HG03103 (cell line): ENCODE results near the gene TPRKB.
"Not testable (repeated sequence)": the region's sequence is repeated elsewhere in the genome, so short reads cannot be mapped to it uniquely, and the experiment has no call there.

Experiments used
- ATAC-seq: cut with Tn5 transposase; IDR thresholded peaks from one replicate; pipeline ENCODE4 v1.9.1; 2021; ENCODE audit warnings: low read depth; ENCODE audit not compliant: unreplicated experiment

TPRKB gene

DNA sequence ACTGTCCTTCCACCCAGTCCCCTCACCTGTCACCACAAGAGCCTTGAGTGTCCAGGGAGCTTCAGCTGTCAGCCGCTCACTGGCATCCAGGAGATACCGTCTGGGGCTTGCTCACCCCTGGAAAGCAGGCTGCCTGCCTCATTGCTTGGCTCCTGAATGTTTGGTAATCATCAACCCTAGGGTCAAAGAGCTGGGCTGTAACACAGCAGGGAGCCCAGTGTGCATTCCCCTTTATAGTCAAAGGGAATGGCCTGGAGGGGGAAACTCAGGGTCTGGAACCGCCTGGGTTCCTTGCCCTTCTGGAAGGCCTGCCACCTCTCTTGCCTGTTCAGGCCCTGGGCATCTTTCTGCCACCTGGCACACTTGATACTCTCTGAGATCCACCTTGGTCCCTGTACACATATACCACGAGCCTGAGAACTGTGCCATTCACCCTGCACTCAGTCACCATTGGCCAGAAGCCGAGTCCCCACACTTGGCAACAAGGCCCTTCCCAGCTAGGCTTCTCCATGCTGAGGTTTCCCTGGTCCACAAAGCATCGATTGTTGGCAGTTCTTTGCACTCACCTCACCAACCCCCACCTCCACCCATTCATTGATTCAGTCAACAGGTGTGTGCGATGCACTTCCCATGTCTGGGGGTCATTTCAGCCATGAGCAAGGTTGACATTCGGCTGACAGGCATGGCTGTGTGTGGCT is 35.0 kb downstream of the TPRKB start:
- ATAC-seq = no peak

DNA sequence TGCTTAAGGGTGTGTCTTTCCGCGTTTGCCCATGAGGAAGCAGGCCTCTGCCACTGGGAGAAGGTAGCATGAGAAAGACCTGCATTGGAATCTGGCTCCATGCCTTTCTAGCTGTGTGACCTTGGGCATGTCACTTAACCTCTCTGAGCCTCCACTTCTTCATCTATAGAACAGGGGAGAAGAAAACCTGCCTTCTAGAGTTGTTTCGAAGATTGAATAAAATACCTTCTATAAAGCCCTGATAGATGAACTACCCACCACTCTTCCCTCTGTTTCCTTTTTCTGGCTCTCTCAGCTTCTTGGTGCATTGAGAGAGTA is 35.7 kb downstream of the TPRKB start:
- not testable (repeated sequence) for ATAC-seq

DNA sequence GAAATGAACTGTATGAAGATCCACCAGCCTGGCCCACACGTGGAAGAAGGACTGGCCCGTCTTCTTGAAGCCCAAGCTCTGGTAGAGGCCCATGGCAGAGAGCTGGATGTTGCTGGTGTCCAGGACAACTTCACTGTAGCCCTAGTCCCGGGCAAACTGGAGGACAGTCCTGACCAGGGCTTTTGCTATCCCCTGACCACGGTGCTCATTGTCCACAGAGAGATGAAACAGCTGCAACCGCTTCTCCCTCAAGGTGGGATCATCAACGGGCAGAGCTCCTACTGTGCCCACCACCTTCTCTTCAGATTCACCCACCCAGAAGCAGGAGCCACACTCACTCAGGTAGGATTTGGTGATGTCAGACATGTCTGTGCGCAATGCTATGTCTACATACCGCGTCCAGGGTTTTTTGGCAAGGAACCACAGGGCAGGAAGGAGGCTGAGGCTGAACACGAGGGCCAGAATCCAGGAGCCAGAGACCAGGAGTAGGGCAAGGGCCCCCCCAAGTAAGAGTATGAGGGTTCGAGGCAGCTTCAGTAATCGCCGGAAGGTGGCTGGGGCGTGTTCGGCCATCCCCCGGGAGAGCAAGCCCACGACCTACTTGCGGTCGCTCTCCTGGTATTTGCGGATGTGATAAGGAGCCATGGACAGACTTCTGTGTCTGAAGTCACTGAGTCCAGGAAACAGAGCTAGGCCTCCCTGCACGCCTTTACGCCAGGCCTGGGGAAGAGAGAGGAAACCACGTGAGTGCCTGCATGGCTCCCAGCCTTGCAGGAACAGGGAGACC is 36.3 kb downstream of the TPRKB start:
- no peak for ATAC-seq

DNA sequence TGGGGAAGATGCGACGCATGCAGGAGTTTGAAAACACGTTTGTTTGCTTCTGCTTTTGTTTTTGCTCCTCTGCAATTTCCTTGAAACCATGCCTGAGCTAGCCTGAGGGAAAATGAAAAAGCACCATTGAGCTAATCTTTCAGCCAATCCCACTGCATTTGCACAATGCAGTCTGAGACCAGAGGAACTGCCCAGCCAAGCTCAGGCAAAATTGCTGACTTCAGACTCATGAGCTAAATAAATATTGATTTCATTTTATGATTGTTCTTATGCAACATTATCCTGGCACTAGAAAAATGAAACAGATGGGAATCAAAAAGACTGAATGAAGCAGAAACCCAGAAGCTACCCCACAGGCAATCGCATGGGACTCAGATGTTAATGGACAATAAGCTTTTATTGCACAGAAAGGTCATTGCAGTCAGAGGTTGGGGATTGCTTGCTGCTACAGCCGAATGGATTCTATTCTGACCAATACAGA is 37.0 kb downstream of the TPRKB start:
- no peak for ATAC-seq

DNA sequence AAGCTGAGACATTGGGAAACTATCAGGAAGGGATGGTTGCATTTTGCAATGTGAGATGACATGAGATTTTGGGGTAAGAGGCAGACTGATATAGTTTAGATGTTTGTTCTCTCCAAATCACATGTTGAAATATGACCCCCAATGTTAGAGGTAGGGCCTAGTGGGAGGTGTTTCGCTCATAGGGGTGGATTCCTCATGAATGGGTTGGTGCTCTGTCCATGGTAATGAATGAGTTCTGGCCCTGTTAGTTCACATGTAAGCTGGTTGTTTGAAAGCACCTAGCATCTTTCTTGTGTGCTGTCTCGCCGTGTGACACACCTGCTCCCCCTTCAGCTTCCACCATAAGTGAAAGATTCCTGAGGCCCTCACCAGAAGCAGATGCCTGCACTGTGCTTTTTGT is 37.7 kb downstream of the TPRKB start:
- ATAC-seq = no peak

- ATAC-seq = no peak
Observed at GRCh38 chr2:73698101-73698500, 39.0 kb downstream of the TPRKB start.

GRCh38 chr2:73697606-73698005 is 39.5 kb downstream of the TPRKB start:
- no peak for ATAC-seq

DNA sequence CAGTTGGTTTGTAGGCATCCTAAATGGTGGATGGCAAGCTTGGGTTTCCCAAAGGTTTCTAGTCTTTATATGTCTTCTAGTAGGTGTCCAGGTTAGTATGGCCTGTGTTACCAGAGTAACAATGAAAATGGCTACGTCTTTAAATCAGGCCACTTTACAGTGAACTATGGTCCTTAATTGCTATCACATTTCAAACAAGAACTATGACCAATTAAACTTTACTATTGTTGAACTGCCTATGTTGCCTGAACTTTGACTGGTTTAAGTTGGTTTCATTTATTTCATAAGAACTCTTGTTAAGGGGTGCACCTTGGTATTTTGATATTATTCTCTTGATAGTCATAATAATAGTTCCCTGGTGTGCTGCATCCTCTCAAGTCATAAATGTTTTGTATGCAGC is 40.2 kb downstream of the TPRKB start:
- ATAC-seq = not testable (repeated sequence)

- ATAC-seq = not testable (repeated sequence)
Observed at GRCh38 chr2:73696521-73696920, 40.6 kb downstream of the TPRKB start.

DNA sequence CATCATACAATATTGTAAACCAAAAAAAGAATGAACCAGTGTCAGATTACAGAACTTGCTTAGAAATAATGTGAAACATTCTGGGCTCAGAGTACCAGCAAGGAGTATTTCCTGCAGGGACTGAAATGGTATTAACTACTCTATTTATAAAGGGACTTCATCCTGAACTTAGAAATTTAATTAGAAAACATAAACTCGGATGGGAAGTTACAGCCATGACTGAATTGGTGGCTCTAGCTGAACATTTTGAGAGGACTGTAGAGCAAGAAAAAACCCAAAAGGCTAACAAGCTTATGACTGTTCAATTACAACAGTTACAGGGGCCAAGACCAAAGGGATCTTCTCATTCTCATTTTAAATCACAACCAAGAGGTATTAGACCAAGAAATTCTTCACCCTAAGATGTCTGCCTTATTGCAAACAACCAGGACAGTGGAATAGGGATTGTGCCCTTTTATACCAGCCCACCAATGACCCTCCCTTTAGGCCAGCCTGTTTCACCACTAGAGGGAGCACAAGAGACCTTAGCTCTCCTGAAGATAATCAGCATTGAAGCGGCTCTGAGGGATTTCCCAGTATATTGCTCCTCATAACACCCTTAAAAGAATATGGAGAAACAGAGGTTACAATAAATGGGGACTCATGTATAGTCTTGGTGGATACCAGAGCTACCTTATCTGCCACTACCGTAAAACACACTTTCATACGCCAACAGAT is 46.6 kb downstream of the TPRKB start:
- peak; percentile 68 for ATAC-seq

DNA sequence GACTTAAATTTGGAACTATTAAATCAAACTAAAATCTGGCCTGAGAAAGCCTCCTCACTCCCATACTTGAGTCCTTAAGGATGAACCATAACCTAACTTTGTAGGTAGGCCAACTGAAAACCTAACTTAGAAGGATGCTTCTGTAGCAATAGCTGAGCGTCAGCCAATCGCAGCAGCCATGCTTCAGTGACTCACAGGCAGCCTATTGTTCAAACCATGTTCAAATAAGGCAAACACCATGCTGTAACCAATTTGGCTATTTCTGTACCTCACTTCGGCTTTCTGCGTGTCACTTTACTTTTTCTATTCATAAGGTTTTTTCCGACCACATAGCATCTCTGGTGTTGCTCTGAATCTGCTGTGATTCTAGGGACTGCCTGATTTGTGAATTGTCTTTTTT is 48.7 kb downstream of the TPRKB start:
- not testable (repeated sequence) for ATAC-seq

GRCh38 chr2:73685764-73686438 is 51.2 kb downstream of the TPRKB start:
- no peak for ATAC-seq

- not testable (repeated sequence) for ATAC-seq
Observed at GRCh38 chr2:73684905-73685304, 52.2 kb downstream of the TPRKB start.

GRCh38 chr2:73684325-73684724 is 52.8 kb downstream of the TPRKB start:
- ATAC-seq = not testable (repeated sequence)

- ATAC-seq = not testable (repeated sequence)
Observed at GRCh38 chr2:73679951-73680571, 57.1 kb downstream of the TPRKB start.
